ENCODE measurements around the gene RIN2. TPM values are rescaled to one million over a fixed set of nuclear protein-coding genes. Genes with fewer than 3 reads are reported as not detected.

RIN2 gene
- total RNA-seq, 4 donors from 2014 or later = 60.9 to 88.3 (median 83.2) TPM

DNA sequence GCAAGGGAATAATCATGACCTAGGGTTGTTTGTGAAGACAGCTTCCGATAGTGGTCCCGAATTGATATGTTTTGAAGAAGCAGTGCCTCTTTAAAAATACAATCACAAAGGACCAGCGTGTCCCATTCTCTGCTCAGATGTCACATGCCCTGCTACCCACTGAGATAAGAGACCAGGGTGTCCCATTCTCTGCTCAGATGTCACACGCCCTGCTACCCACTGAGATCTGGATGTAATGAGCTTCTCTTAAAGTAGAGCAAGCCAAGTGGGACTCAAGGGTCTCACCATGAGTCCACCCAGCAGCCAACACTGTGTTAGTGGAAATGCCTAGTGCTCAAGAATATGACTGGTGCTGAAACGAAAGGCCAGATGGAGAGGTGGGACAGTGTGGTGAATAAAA is 22.2 kb downstream of the RIN2 start:
- no peak overlapping the region for H3K4me3 ChIP-seq (ENCODE audit: low read depth, poor library complexity, severe bottlenecking)
- TF ChIP-seq, protein P1, sequence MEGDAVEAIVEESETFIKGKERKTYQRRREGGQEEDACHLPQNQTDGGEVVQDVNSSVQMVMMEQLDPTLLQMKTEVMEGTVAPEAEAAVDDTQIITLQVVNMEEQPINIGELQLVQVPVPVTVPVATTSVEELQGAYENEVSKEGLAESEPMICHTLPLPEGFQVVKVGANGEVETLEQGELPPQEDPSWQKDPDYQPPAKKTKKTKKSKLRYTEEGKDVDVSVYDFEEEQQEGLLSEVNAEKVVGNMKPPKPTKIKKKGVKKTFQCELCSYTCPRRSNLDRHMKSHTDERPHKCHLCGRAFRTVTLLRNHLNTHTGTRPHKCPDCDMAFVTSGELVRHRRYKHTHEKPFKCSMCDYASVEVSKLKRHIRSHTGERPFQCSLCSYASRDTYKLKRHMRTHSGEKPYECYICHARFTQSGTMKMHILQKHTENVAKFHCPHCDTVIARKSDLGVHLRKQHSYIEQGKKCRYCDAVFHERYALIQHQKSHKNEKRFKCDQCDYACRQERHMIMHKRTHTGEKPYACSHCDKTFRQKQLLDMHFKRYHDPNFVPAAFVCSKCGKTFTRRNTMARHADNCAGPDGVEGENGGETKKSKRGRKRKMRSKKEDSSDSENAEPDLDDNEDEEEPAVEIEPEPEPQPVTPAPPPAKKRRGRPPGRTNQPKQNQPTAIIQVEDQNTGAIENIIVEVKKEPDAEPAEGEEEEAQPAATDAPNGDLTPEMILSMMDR (IDR thresholded peaks at IDR 0.05) = no peak
- TF ChIP-seq POLR2A (IDR thresholded peaks at IDR 0.05) = no peak
- 83 to 90% methylated on average over 5 of the region's 5 CpGs for WGBS, 2 donors
- no peak for DNase-seq (ENCODE audit: low spot score in 2 of 2)
- intact Hi-C loops (cut with DNase I; ENCODE audit: low total_unique reads) = loop anchor here (10.0 kb wide), 2 partner anchors 85 to 215 kb away; no protein-coding TSS in a partner anchor

DNA sequence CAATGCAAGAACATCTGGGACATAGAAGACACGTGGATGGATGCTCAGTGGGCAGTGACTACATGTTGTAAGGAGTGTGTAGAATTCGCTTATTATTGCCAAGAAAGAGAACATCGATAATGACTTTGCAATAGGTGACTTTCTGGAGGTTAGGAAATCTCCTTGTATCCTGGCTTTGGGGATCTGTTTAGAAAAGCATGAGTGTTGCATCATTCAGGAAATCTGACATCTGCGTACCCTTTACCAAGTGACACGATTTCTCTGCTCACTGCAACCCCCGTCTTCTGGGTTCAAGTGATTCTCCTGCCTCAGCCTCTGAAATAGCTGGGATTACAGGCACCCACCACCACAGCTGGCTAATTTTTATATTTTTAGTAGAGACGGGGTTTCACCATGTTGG is 23.2 kb downstream of the RIN2 start:
- intact Hi-C loops (cut with DNase I; ENCODE audit: low total_unique reads) = loop anchor here (10.0 kb wide), 2 partner anchors 86 to 214 kb away; no protein-coding TSS in a partner anchor
- no peak overlapping the region for H3K4me3 ChIP-seq (ENCODE audit: low read depth, poor library complexity, severe bottlenecking)
- no peak for DNase-seq (ENCODE audit: low spot score in 2 of 2)
- 94 to 95% methylated on average over 7 of the region's 7 CpGs for WGBS, 2 donors
- TF ChIP-seq POLR2A (IDR thresholded peaks at IDR 0.05) = no peak
- TF ChIP-seq, protein P1 (IDR thresholded peaks at IDR 0.05) = no peak

DNA sequence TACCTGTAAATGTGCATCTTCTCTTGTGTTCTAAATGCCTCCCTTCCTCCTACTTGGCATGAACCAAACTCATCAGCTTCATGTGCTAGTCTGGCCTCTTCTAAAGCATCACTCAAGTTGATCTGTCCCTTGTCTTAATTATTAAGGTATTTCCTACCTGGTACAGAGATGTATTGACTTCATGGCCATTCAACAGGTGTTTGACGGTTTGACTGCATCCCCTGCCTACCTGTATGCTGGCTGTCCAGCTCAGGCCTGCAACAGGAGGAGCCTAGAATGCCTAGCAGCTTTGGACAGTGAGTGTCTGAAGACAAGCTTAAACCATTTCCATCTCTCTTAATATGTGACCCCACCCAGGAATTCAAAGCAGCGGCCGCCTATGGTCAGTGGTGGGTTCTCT is 24.6 kb downstream of the RIN2 start:
- H3K4me3 ChIP-seq (ENCODE audit: low read depth, poor library complexity, severe bottlenecking) = no peak overlapping the region
- WGBS, 2 donors = 96% methylated on average over 3 of the region's 3 CpGs
- DNase-seq (ENCODE audit: low spot score in 2 of 2) = no peak
- TF ChIP-seq POLR2A (IDR thresholded peaks at IDR 0.05) = no peak
- TF ChIP-seq, protein P1 (IDR thresholded peaks at IDR 0.05) = no peak
- intact Hi-C loops (cut with DNase I; ENCODE audit: low total_unique reads) = loop anchor here (10.0 kb wide), 2 partner anchors 88 to 212 kb away; no protein-coding TSS in a partner anchor

DNA sequence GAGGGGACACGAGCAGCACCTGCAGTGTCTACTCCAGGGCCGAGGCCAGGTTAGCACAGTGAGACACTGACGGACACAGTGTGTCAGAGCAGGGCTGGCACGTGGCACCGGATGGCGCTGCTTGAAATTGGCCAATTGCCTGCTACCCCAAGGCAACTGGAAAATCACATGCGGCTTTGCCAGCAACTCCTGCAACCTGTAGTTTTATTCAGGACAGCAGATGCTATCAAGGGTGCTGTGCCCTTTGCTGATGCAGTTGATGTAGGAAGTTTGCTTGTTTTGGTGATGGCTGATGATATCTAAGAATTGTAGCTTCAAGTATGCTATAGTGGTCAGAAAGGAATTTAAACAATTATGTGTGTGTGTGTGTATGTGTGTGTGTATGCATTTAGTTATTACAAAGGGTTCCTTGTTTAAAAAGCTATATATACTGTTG is 25.9 kb downstream of the RIN2 start:
- H3K4me3 ChIP-seq (ENCODE audit: low read depth, poor library complexity, severe bottlenecking) = no peak overlapping the region
- no peak for TF ChIP-seq POLR2A (IDR thresholded peaks at IDR 0.05)
- TF ChIP-seq, protein P1 (IDR thresholded peaks at IDR 0.05) = no peak
- 42 to 55% methylated on average over 7 of the region's 7 CpGs for WGBS, 2 donors
- DNase-seq (ENCODE audit: low spot score in 2 of 2) = no peak
- intact Hi-C loops (cut with DNase I; ENCODE audit: low total_unique reads) = loop anchor here (10.0 kb wide), 2 partner anchors 89 to 211 kb away; no protein-coding TSS in a partner anchor

DNA sequence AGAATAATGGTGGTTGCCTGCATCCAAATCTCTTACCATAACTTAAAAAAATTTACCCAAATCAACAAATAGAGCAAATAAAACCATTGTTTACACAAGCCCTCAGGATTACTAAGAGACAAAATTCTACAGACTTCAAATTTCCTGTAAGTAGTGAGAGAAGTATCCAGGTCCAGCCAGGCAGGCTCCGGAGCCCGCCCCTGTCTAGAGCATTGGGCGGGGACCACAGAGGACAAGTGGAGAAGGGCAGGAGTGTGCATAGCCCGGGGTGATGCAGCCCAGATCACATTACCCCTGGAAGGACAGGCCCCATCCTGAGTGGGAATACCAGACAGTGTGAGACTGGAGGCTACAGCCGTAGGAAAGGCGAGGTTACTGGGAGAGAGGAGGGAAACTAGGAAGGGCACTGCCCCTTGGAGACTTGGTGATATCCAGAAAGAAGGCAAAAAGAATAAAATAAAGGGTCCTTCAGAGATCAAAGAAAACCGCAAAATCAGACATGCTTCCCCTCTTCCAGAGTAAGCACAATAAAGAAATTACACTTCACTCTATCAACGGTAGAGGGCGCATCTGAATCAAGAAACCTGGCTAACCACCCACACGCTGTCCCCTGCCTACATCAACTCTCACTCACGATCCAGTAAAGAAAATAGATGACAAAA is 26.6 kb downstream of the RIN2 start:
- peak in 1 of 2 donors; percentile 60 for DNase-seq (ENCODE audit: low spot score in 2 of 2)
- no peak for TF ChIP-seq POLR2A (IDR thresholded peaks at IDR 0.05)
- TF ChIP-seq, protein P1 (IDR thresholded peaks at IDR 0.05) = peak in 1 of 3 donors; percentile 85
- H3K4me3 ChIP-seq (ENCODE audit: low read depth, poor library complexity, severe bottlenecking) = no peak overlapping the region
- 7 to 17% methylated on average over 11 of the region's 11 CpGs for WGBS, 2 donors
- intact Hi-C loops (cut with DNase I; ENCODE audit: low total_unique reads) = loop anchor here (10.0 kb wide), 2 partner anchors 90 to 210 kb away; no protein-coding TSS in a partner anchor
